Nephron (organoid): ENCODE data around the gene PTPRM.

Experiments used
- H3K27ac Mint-ChIP-seq, 3 experiments: 2 replicates each; pipeline ENCODE4 v1.8.0; 2020; ENCODE audit warnings: mixed read lengths in 3 of 3, mild to moderate bottlenecking in 2 of 3, moderate library complexity in 1 of 3
- H3K27me3 Mint-ChIP-seq: 2 replicates; pipeline ENCODE4 v1.8.0; 2021; ENCODE audit warnings: low read depth, mild to moderate bottlenecking, moderate library complexity, mixed read lengths
- H3K36me3 Mint-ChIP-seq: 2 replicates; pipeline ENCODE4 v1.8.0; 2020; ENCODE audit warnings: low read depth, mixed read lengths
- H3K4me1 Mint-ChIP-seq: 2 replicates; pipeline ENCODE4 v1.8.0; 2020; ENCODE audit warnings: mixed read lengths
- H3K4me3 Mint-ChIP-seq, 3 experiments: 2 replicates each; pipeline ENCODE4 v1.8.0; 2020; ENCODE audit warnings: mild to moderate bottlenecking in 3 of 3, mixed read lengths in 3 of 3, moderate library complexity in 2 of 3
- H3K9me3 Mint-ChIP-seq: 2 replicates; pipeline ENCODE4 v1.8.0; 2020; ENCODE audit warnings: mixed read lengths
- TF ChIP-seq, protein P1 (sequence below), 3 experiments: fragments of 200-600 bp; sonication (generic); IDR thresholded peaks; one replicate each; pipeline ENCODE4 v1.5.0; 2021; ENCODE audit warnings: antibody characterized with exemption in 3 of 3; ENCODE audit not compliant: unreplicated experiment in 3 of 3

The PTPRM gene

GRCh38 chr18:7586379-7586778 is 19.3 kb downstream of the PTPRM start:
- no peaks in the 10 kb centered on the region for H3K9me3 Mint-ChIP-seq
- H3K4me3 Mint-ChIP-seq = no peak overlapping the region
- no peaks in the 10 kb centered on the region for H3K36me3 Mint-ChIP-seq
- peaks cover 29% of the 10 kb centered on the region for H3K4me1 Mint-ChIP-seq
- TF ChIP-seq, protein P1, sequence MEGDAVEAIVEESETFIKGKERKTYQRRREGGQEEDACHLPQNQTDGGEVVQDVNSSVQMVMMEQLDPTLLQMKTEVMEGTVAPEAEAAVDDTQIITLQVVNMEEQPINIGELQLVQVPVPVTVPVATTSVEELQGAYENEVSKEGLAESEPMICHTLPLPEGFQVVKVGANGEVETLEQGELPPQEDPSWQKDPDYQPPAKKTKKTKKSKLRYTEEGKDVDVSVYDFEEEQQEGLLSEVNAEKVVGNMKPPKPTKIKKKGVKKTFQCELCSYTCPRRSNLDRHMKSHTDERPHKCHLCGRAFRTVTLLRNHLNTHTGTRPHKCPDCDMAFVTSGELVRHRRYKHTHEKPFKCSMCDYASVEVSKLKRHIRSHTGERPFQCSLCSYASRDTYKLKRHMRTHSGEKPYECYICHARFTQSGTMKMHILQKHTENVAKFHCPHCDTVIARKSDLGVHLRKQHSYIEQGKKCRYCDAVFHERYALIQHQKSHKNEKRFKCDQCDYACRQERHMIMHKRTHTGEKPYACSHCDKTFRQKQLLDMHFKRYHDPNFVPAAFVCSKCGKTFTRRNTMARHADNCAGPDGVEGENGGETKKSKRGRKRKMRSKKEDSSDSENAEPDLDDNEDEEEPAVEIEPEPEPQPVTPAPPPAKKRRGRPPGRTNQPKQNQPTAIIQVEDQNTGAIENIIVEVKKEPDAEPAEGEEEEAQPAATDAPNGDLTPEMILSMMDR (IDR thresholded peaks at IDR 0.05; ENCODE audit: unreplicated experiment in 3 of 3) = no peak
- H3K27me3 Mint-ChIP-seq = no peaks in the 10 kb centered on the region
- no peak overlapping the region for H3K27ac Mint-ChIP-seq

GRCh38 chr18:7590826-7591560 is 23.9 kb downstream of the PTPRM start:
- no peaks in the 10 kb centered on the region for H3K36me3 Mint-ChIP-seq
- peak overlapping the region in 2 of 3 experiments; percentile 3 to 5 for H3K27ac Mint-ChIP-seq
- H3K4me3 Mint-ChIP-seq = no peak overlapping the region
- peaks cover 6% of the 10 kb centered on the region for H3K4me1 Mint-ChIP-seq
- H3K9me3 Mint-ChIP-seq = no peaks in the 10 kb centered on the region
- TF ChIP-seq, protein P1 (IDR thresholded peaks at IDR 0.05; ENCODE audit: unreplicated experiment in 3 of 3) = no peak
- H3K27me3 Mint-ChIP-seq = no peaks in the 10 kb centered on the region

- H3K27ac Mint-ChIP-seq = peak overlapping the region; percentile 19 to 79 (median 41)
- no peaks in the 10 kb centered on the region for H3K27me3 Mint-ChIP-seq
- peak overlapping the region in 1 of 3 experiments; percentile 33 for H3K4me3 Mint-ChIP-seq
- no peaks in the 10 kb centered on the region for H3K9me3 Mint-ChIP-seq
- no peaks in the 10 kb centered on the region for H3K36me3 Mint-ChIP-seq
- H3K4me1 Mint-ChIP-seq = peaks cover 6% of the 10 kb centered on the region
- TF ChIP-seq, protein P1 (IDR thresholded peaks at IDR 0.05; ENCODE audit: unreplicated experiment in 3 of 3) = peak; percentile 12 to 29 (median 28)
Observed at GRCh38 chr18:7592305-7593071, 25.4 kb downstream of the PTPRM start.

- Mint-ChIP-seq H3K36me3 (no peaks in the 10 kb centered on the region), H3K27ac (peak overlapping the region in 1 of 3 experiments; percentile 79), H3K4me1 (peaks cover 6% of the 10 kb centered on the region), H3K9me3 (no peaks in the 10 kb centered on the region), H3K27me3 (no peaks in the 10 kb centered on the region), H3K4me3 (no peak overlapping the region)
- TF ChIP-seq, protein P1 (IDR thresholded peaks at IDR 0.05; ENCODE audit: unreplicated experiment in 3 of 3) = no peak
Observed at GRCh38 chr18:7593218-7593819, 26.2 kb downstream of the PTPRM start.

DNA sequence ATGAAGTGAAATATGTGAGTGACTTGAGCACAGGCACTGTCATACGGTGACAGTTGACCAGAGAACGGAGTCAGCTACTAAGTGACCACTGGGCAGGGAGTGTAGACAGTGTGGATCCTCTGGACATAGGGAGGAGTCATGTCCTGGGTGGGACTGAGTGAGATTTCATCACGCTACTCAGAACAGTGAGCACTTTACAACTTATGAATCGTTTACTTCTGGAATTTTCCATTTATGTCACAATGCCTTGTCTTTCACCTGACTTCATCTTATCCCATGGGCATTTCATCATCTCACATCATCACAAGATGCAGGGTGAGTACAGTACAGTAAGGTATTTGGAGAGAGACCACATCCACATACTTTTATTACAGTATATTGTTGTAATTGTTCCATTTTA is 29.0 kb downstream of the PTPRM start:
- Mint-ChIP-seq H3K4me1 (peaks cover 2% of the 10 kb centered on the region), H3K4me3 (no peak overlapping the region), H3K9me3 (peaks cover 4% of the 10 kb centered on the region), H3K27ac (no peak overlapping the region), H3K36me3 (peaks cover 4% of the 10 kb centered on the region), H3K27me3 (no peaks in the 10 kb centered on the region)
- TF ChIP-seq, protein P1 (IDR thresholded peaks at IDR 0.05; ENCODE audit: unreplicated experiment in 3 of 3) = no peak
